HG02588 (cell line): ENCODE data around the gene BAG2.

Source experiments
- ATAC-seq: cut with Tn5 transposase; IDR thresholded peaks from one replicate; pipeline ENCODE4 v1.9.1; 2021; ENCODE audit warnings: mild to moderate bottlenecking, moderate library complexity; ENCODE audit not compliant: unreplicated experiment

The BAG2 gene

GRCh38 chr6:57173886-57174510 lies 1.9 kb downstream of the BAG2 start:
- ATAC-seq = no peak

- no peak for ATAC-seq
These were observed 2.4 kb downstream of the BAG2 start for GRCh38 chr6:57174511-57174907.

DNA sequence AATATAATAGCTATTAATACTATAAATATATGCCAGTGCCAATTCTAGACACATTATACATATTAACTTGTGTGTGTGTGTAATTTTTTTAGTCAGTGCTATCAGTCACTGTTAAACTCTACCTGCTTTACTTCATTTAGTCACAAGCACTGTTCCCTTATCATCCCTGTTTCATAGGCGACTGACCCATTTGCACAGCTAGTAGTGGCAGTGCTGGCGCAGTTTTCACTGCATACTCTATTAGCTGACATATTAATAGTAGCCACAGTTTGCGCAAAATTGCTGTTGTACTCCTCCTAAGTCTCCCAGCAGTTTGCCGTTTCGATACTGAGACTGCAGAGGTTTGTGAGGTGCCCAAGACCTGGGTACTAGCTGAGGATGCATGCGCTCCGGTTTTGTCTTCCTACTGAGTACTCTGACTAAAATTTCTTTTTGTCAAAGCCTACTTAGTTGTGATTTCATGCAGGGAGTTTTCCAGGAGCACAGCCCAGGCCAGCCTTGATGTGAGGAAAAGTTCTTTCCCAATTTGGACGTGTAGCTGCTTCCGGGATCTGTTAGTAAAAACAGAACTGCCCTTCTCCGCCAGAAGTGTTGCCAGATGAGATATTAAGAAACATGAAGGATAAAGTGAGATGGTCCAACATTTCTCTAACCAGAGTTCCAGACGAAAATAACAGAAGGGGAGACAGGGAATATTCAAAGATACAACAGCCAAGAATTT lies 5.6 kb downstream of the BAG2 start:
- ATAC-seq = no peak

- no peak for ATAC-seq
These were observed 8.5 kb downstream of the BAG2 start for GRCh38 chr6:57180596-57180995.

- ATAC-seq = no peak
These were observed 9.9 kb downstream of the BAG2 start for GRCh38 chr6:57182017-57182432.

DNA sequence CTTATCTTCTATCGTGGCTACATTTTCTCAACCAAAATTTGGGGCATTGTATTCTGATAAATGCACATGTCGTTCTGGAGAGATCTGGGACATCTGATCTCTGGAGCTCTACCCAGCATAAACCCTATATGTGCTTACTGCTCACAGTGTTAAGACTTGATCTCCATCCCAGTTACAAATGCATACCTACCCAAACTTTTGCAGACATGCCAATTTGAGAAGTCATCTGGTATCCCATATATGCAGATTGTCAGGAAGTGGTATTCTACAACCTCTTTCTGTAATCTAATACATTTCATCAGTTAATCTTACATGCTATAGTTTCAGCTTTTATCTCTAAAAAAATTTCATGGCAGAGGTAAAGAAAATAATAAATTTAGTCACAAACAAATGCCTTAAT lies 11.2 kb downstream of the BAG2 start:
- ATAC-seq = no peak

- no peak for ATAC-seq
These were observed 18.0 kb downstream of the BAG2 start for GRCh38 chr6:57190140-57190539.

- no peak for ATAC-seq
These were observed 21.1 kb downstream of the BAG2 start for GRCh38 chr6:57193177-57193576.

GRCh38 chr6:57195457-57195856 lies 23.3 kb downstream of the BAG2 start:
- ATAC-seq = no peak

GRCh38 chr6:57198926-57199636 lies 27.0 kb downstream of the BAG2 start:
- ATAC-seq = no peak

DNA sequence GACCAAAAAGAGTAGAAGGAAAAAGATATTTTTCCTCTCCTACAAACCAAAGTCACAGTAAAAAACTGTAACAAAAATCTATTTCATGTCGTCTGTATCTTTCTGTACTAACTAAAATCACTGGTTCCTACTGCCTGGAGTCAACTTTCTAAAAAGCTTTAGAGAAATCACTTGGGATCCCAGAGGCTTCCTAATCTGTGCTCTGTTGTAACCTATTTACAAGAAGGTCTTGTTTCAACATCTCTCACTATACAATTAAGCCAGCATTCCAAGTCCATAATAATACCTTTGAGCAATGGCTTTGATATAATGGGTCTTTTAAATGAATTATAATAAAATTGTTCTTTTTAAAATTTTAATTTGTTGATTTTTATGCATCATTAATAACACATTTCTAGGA lies 29.6 kb downstream of the BAG2 start:
- no peak for ATAC-seq

DNA sequence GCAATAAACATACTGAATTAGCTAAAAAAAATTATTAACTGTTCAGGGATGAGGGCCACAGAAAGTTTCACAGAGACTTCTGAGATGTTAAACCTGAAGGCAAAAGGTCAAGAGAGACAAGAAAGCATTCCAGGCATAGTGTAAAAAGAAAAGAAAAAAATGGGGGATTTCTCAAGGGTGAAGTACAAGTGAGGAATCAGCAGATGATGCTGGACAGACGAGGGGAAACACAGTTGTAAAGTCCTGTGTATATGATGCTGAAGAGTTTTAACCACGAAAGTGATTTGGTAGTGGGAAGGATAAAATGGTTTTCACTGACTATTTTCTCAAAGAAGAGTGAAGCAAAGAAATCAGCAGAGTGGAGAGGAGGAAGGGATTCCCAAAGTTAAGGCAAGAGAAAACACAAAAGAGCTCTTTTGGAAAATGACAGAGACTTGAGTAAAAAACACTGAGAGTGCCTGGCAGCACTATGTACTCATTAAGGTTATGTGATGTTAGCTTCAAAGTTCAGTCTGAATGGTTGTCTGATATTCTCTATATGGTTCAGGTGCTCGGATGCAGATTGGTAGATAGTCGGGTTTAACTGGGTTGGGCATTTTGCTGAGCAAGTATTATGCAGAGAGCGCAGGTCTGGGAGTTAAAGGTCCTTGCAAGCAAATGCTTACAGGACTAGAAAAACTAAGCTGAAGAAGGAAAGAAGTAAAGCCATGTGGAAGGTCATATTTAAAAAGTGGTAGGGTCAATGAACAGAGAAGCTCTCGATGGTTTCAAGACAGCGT lies 33.6 kb downstream of the BAG2 start:
- no peak for ATAC-seq

GRCh38 chr6:57207141-57207540 lies 35.0 kb downstream of the BAG2 start:
- no peak for ATAC-seq

DNA sequence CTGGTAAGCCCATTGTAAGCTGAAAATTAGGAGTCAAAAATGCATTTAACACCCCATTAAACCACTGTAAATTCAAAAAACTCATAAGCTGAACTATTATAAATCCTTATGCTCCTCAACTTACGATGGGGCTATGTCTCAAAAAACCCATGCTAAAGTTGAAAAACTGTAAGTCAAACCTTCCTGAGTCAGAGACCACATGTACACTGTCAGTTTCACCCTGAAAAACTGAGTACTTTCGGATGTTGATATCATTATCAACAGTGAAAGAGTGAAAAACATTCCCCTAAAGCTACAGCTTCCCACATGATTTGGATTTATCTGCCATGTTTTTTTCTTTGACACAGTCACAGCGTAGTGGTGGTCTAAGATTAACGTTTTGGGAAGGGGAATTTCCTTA lies 35.7 kb downstream of the BAG2 start:
- no peak for ATAC-seq

- no peak for ATAC-seq
These were observed 36.9 kb downstream of the BAG2 start for GRCh38 chr6:57209030-57209429.

GRCh38 chr6:57210060-57210459 lies 37.9 kb downstream of the BAG2 start:
- no peak for ATAC-seq

DNA sequence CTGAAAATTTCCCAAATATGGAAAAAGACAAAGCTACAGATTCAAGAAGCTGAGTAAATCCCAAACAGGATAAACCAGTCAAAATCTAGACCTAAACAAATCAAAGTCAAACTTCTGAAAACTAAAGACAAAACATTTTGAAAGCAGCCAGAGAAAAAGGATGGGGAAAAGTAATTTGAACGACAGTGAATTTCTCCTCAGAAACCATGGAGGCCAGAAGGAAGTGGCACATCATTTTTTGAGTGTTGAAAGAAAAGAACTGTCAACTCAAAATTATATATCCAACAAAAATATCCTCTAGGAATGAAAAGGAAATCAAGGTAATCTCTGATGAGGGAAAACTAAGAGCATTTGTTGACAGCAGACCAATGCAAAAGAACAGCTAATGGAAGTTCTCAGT lies 43.1 kb downstream of the BAG2 start:
- ATAC-seq = no peak

- no peak for ATAC-seq
These were observed 44.3 kb downstream of the BAG2 start for GRCh38 chr6:57216235-57217101.

DNA sequence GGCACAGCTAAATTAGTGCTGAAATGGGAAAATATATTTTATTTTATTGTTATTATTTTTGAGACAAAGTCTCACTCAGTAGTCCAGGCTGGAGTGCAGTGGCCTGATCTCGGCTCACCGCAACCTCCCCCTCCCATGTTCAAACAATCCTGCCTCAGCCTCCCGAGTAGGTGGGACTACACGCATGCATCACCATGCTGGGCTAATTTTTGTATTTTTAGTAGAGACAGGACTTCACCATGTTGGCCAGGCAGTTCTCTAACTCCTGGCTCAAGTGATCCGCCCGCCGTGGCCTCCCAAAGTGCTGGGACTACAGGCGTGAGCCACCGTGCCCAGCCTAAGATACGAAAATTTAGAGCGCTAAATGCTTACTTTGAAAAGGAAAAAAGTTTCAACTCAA lies 45.1 kb downstream of the BAG2 start:
- no peak for ATAC-seq

GRCh38 chr6:57220083-57220703 lies 48.1 kb downstream of the BAG2 start:
- no peak for ATAC-seq
